GM12801 (cell line): ENCODE results near the gene PPTC7.

Source experiments
- CTCF ChIP-seq: IDR thresholded peaks from one replicate; pipeline ENCODE4 v1.5.1; 2011; ENCODE audit warnings: control low read depth; ENCODE audit not compliant: insufficient read length; ENCODE audit errors: extremely low read depth

Gene PPTC7

GRCh38 chr12:110516995-110517394, 66.1 kb downstream of the PPTC7 start:
- TF ChIP-seq CTCF = no peak

- no peak for TF ChIP-seq CTCF
Measured at GRCh38 chr12:110514363-110514762, 68.8 kb downstream of the PPTC7 start.

- TF ChIP-seq CTCF = no peak
Measured at GRCh38 chr12:110513842-110514241, 69.3 kb downstream of the PPTC7 start.

GRCh38 chr12:110508071-110508586, 75.0 kb downstream of the PPTC7 start:
- no peak for TF ChIP-seq CTCF

- no peak for TF ChIP-seq CTCF
Measured at GRCh38 chr12:110505332-110505731, 77.8 kb downstream of the PPTC7 start.

- TF ChIP-seq CTCF = no peak
Measured at GRCh38 chr12:110503432-110503831, 79.7 kb downstream of the PPTC7 start.

GRCh38 chr12:110501752-110502738, 81.1 kb downstream of the PPTC7 start, which contains the start of the genes RAD9B and VPS29:
TSS of gene RAD9B (plus strand) at chr12:110502331. CDS start at chr12:110502338, 7 bp downstream.
TSS of gene VPS29 (minus strand) at chr12:110502111. CDS start at chr12:110502051, 60 bp downstream.
- TF ChIP-seq CTCF = no peak
